CD8-positive, alpha-beta memory T cell (primary cell): ENCODE measurements around the gene ARMC8. TPM values are rescaled to one million over a fixed set of nuclear protein-coding genes. Genes with fewer than 3 reads are reported as not detected.
A peak's percentile ranks its signal among the peaks of the same experiment; 100 is the strongest.

Experiments used
- CTCF ChIA-PET: fragments of 350-600 bp; sonication (Branson Sonifier 250); formaldehyde crosslinking; loops from one replicate; lab custom pipeline; 2021; ENCODE audit warnings: antibody characterized with exemption; lab: Charles Lee
- POLR2A ChIA-PET: fragments of 350-600 bp; sonication (Branson Sonifier 250); formaldehyde crosslinking; loops from one replicate; lab custom pipeline; 2021; ENCODE audit warnings: antibody characterized with exemption; lab: Charles Lee
- DNase-seq, 5 donors: peaks; one replicate each; pipeline versions ENCODE4 v3.0.0 to v3.0.0-alpha.2; 2020 to 2022; ENCODE audit warnings: mixed read lengths in 1 of 5
- H3K27ac ChIP-seq: one replicate; pipeline ENCODE4 v1.7.0; 2013; ENCODE audit warnings: low read depth, mild to moderate bottlenecking, low read length, moderate library complexity
- H3K27me3 ChIP-seq: 2 replicates; pipeline ENCODE4 v1.7.0; 2013; ENCODE audit warnings: low read length, mild to moderate bottlenecking; ENCODE audit not compliant: insufficient read depth, poor library complexity, severe bottlenecking
- H3K36me3 ChIP-seq: 2 replicates; pipeline ENCODE4 v1.7.0; 2013; ENCODE audit warnings: mild to moderate bottlenecking, low read length, moderate library complexity; ENCODE audit not compliant: insufficient read depth
- H3K4me1 ChIP-seq: 2 replicates; pipeline ENCODE4 v1.7.0; 2013; ENCODE audit warnings: mild to moderate bottlenecking, low read length, moderate library complexity; ENCODE audit not compliant: insufficient read depth
- H3K4me3 ChIP-seq: 2 replicates; pipeline ENCODE4 v1.7.0; 2013; ENCODE audit warnings: mild to moderate bottlenecking, low read length
- H3K9me3 ChIP-seq: 2 replicates; pipeline ENCODE4 v1.7.0; 2013; ENCODE audit warnings: mild to moderate bottlenecking, low read length
- H3K27ac Mint-ChIP-seq, 8 donors: one replicate each; pipeline ENCODE4 v1.8.0; 2020 to 2021; ENCODE audit warnings: mixed read lengths in 8 of 8, mild to moderate bottlenecking in 6 of 8, inconsistent platforms in 3 of 8, moderate library complexity in 3 of 8
- H3K27me3 Mint-ChIP-seq, 2 donors: one replicate each; pipeline ENCODE4 v1.8.0; 2020 to 2021; ENCODE audit warnings: mixed read lengths in 2 of 2, mild to moderate bottlenecking in 1 of 2, moderate library complexity in 1 of 2
- H3K36me3 Mint-ChIP-seq, 3 donors: one replicate each; pipeline ENCODE4 v1.8.0; 2020 to 2021; ENCODE audit warnings: mixed read lengths in 3 of 3, inconsistent platforms in 1 of 3, mild to moderate bottlenecking in 1 of 3
- H3K4me1 Mint-ChIP-seq, 3 donors: one replicate each; pipeline ENCODE4 v1.8.0; 2020 to 2021; ENCODE audit warnings: mixed read lengths in 3 of 3, inconsistent platforms in 1 of 3, mild to moderate bottlenecking in 1 of 3
- H3K4me3 Mint-ChIP-seq, 7 donors: one replicate each; pipeline ENCODE4 v1.8.0; 2020 to 2021; ENCODE audit warnings: mixed read lengths in 7 of 7, mild to moderate bottlenecking in 6 of 7, moderate library complexity in 4 of 7, inconsistent platforms in 2 of 7
- H3K9me3 Mint-ChIP-seq, 5 donors: one replicate each; pipeline ENCODE4 v1.8.0; 2020 to 2022; ENCODE audit warnings: mixed read lengths in 5 of 5, mild to moderate bottlenecking in 3 of 5, moderate library complexity in 2 of 5, inconsistent platforms in 1 of 5
- polyA plus RNA-seq: library from polyadenylated mRNA; unstranded; fragments of 300-500 nt; fragmentation: Illumina TruSeq; gene quantifications from one replicate; pipeline ENCODE4 v1.2.3, GENCODE V29; 2021
- total RNA-seq, 2 experiments: library from RNA; stranded (reverse); gene quantifications; one replicate each; pipeline ENCODE4 v1.2.3, GENCODE V29; 2021

ARMC8 gene
- total and polyA plus RNA-seq, 3 experiments from 2014 or later, result 43.6 to 54.4 (median 47.7) TPM

DNA sequence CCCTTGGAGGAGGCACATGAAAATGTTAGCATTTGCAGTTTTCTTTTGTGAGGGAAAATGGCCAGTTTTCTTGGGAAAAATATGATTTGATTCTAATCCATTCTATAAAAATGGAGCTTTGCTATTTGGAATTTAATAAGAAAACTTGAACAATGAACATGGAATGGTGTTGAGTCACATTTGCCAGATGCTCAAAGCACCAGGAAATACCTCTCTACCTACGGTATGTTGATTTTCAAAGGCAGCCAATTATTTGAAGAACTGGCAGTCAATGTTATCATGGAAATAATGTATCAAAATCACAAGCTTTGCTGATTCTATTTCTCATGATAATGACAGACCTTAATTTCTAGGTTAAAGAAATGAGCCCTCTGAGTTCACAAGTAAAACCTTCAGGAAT, 127.7 kb downstream of the ARMC8 start:
- Mint-ChIP-seq H3K9me3 (peaks cover 9 to 28% (median 17%) of the 10 kb centered on the region in 5 donors), H3K4me3 (no peak overlapping the region), H3K27me3 (peaks cover 9 to 13% of the 10 kb centered on the region in 2 donors), H3K27ac (no peak overlapping the region), H3K4me1 (no peaks in the 10 kb centered on the region), H3K36me3 (peaks cover 0 to 20% (median 3%) of the 10 kb centered on the region in 3 donors)
- Histone ChIP-seq H3K27ac (no peak overlapping the region), H3K36me3 (no peaks in the 10 kb centered on the region), H3K9me3 (no peaks in the 10 kb centered on the region), H3K4me1 (no peaks in the 10 kb centered on the region), H3K4me3 (no peak overlapping the region), H3K27me3 (no peaks in the 10 kb centered on the region)
- no peak for DNase-seq
- CTCF ChIA-PET, result interaction anchor here (1.3 kb wide), 1 partner anchor 13 kb away, joined by 3 read pairs; no protein-coding TSS in a partner anchor
- POLR2A ChIA-PET, result no interaction called here

DNA sequence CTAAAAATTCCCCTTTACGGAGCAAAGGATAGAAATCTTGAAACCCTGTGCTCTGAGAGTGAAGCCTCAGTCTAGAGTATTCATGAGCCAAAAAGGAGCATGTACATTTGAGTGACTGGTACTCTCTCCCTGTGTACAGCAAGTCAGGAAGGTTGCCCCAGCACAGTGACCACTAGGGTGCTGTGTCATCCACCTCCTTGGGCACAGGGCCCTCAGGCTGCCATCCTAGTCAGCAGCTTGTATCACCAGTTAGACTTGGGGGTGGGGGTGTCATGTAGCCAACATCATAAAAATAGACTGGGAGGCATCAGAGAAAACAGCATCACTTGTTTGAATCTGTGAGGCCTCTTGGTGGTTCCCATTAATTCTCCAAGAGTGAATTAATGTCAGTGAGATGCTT, 130.6 kb downstream of the ARMC8 start:
- Mint-ChIP-seq H3K36me3 (peaks cover 0 to 1% (median 0%) of the 10 kb centered on the region in 3 donors), H3K27ac (no peak overlapping the region), H3K4me3 (no peak overlapping the region), H3K4me1 (peaks cover 0 to 3% (median 3%) of the 10 kb centered on the region in 3 donors), H3K27me3 (peaks cover 1 to 12% of the 10 kb centered on the region in 2 donors), H3K9me3 (peaks cover 0 to under 1% (median 0%) of the 10 kb centered on the region in 5 donors)
- no peaks in the 10 kb centered on the region for H3K36me3 ChIP-seq
- POLR2A ChIA-PET, result no interaction called here
- H3K4me3 ChIP-seq, result no peak overlapping the region
- DNase-seq, result no peak
- CTCF ChIA-PET, result interaction anchor here (1.1 kb wide), 1 partner anchor 11 kb away, joined by 3 read pairs; no protein-coding TSS in a partner anchor
- H3K4me1 ChIP-seq, result peaks cover 7% of the 10 kb centered on the region
- no peaks in the 10 kb centered on the region for H3K9me3 ChIP-seq
- no peak overlapping the region for H3K27ac ChIP-seq
- no peaks in the 10 kb centered on the region for H3K27me3 ChIP-seq

DNA sequence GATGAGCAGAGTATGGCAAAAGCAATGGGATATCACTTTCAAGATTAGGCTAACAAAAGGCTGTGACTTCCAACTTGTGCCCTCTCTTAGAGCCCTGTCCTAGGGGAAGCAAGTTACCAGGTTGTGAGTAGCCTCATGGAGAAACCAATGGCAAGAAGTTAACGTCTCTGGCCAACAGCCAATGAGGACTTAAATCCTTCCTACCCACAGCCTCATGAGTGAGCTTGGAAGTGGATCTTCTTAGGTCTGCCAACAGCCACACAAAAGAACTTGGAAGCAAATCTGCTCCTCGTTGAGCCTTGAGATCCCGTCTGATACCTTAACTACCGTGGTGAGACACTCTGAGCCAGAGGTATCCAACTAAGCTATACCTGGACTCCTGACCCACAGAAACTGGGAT, 136.9 kb downstream of the ARMC8 start:
- DNase-seq, result no peak
- Mint-ChIP-seq H3K36me3 (peaks cover 0 to 1% (median 0%) of the 10 kb centered on the region in 3 donors), H3K27ac (no peak overlapping the region), H3K4me3 (peak overlapping the region in 1 of 7 donors; percentile 22), H3K27me3 (peaks cover 3 to 12% of the 10 kb centered on the region in 2 donors), H3K4me1 (peaks cover 15 to 27% (median 21%) of the 10 kb centered on the region in 3 donors), H3K9me3 (no peaks in the 10 kb centered on the region)
- CTCF ChIA-PET, result interaction anchor here (1.1 kb wide), 1 partner anchor 15 kb away, joined by 3 read pairs; no protein-coding TSS in a partner anchor
- no peaks in the 10 kb centered on the region for H3K9me3 ChIP-seq
- H3K27ac ChIP-seq, result no peak overlapping the region
- POLR2A ChIA-PET, result no interaction called here
- H3K4me3 ChIP-seq, result no peak overlapping the region
- no peaks in the 10 kb centered on the region for H3K36me3 ChIP-seq
- H3K27me3 ChIP-seq, result no peaks in the 10 kb centered on the region
- H3K4me1 ChIP-seq, result peaks cover 23% of the 10 kb centered on the region

DNA sequence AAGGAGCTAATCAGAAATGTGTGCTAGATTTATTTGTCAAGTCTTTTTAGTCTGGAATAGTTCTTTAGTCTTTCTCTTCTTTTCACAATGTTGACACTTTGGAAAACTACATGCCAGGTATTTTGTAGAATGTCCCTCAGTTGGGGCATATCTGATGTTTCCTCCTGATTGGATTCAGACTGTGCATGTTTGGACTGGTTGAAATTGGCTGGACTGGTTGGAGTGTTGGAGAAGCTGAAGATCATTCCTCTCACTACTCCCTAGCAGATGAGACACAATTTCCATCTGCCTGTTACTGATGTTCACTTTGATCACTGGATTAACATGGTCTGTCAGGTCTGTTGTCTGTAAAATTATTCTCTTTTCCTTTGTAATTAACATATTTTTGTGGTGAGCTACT, 138.9 kb downstream of the ARMC8 start:
- H3K4me3 Mint-ChIP-seq, result no peak overlapping the region
- POLR2A ChIA-PET, result no interaction called here
- H3K36me3 ChIP-seq, result no peaks in the 10 kb centered on the region
- H3K4me1 Mint-ChIP-seq, result peaks cover 24 to 37% (median 32%) of the 10 kb centered on the region in 3 donors
- H3K9me3 ChIP-seq, result no peaks in the 10 kb centered on the region
- H3K27me3 Mint-ChIP-seq, result peaks cover 6% of the 10 kb centered on the region in 2 donors
- peaks cover 0 to 5% (median 0%) of the 10 kb centered on the region in 3 donors for H3K36me3 Mint-ChIP-seq
- H3K27ac Mint-ChIP-seq, result peak overlapping the region in 1 of 8 donors; percentile 36
- H3K9me3 Mint-ChIP-seq, result no peaks in the 10 kb centered on the region
- CTCF ChIA-PET, result no interaction called here
- H3K27me3 ChIP-seq, result no peaks in the 10 kb centered on the region
- DNase-seq, result no peak
- H3K4me3 ChIP-seq, result no peak overlapping the region
- no peak overlapping the region for H3K27ac ChIP-seq
- H3K4me1 ChIP-seq, result peaks cover 23% of the 10 kb centered on the region

DNA sequence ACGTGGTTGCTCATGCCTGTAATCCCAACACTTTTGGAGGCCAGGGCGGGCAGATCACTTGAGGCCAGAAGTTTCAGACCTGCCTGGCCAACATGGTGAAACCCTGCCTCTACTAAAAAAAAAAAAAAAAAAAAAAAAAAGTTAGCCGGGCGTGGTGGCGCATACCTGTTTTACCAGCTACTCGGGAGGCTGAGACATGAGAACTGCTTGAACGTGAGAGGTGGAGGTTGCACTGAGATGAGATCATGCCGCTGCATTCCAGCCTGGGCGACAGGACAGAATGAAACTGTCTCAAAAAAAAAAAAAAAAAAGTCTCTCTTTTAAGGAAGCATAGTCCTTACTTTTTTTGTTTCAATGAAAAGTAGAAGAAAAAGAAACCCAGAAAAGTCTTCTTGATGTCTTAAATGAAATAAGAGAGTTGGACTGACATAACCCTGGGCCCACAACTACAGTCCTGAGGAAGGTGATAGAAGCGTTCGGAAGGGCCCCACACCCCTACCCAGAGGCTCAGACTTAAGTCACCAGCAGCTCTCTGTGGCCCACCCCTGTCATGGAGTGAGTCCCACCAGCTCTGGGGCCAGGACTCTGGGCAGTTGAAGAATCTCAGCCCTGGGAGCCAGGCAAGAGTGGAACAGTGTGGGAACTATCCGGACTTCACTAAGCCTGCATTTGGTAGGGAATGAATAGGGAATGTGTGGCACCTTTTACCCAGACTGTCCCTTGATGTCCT, 139.9 kb downstream of the ARMC8 start:
- H3K9me3 Mint-ChIP-seq, result no peaks in the 10 kb centered on the region
- no peak overlapping the region for H3K27ac ChIP-seq
- ChIA-PET CTCF (interaction anchor here (1.3 kb wide), 1 partner anchor 90 kb away, joined by 3 read pairs; no protein-coding TSS in a partner anchor), POLR2A (no interaction called here)
- H3K4me1 Mint-ChIP-seq, result peaks cover 24 to 37% (median 32%) of the 10 kb centered on the region in 3 donors
- H3K36me3 ChIP-seq, result no peaks in the 10 kb centered on the region
- H3K4me3 ChIP-seq, result no peak overlapping the region
- peak overlapping the region in 1 of 7 donors; percentile 48 for H3K4me3 Mint-ChIP-seq
- H3K9me3 ChIP-seq, result no peaks in the 10 kb centered on the region
- H3K27me3 ChIP-seq, result no peaks in the 10 kb centered on the region
- H3K27ac Mint-ChIP-seq, result peak overlapping the region in 3 of 8 donors; percentile 63 to 85 (median 63)
- no peak for DNase-seq
- H3K4me1 ChIP-seq, result peaks cover 20% of the 10 kb centered on the region
- peaks cover 0 to 5% (median 0%) of the 10 kb centered on the region in 3 donors for H3K36me3 Mint-ChIP-seq
- peaks cover 0 to 6% of the 10 kb centered on the region in 2 donors for H3K27me3 Mint-ChIP-seq

DNA sequence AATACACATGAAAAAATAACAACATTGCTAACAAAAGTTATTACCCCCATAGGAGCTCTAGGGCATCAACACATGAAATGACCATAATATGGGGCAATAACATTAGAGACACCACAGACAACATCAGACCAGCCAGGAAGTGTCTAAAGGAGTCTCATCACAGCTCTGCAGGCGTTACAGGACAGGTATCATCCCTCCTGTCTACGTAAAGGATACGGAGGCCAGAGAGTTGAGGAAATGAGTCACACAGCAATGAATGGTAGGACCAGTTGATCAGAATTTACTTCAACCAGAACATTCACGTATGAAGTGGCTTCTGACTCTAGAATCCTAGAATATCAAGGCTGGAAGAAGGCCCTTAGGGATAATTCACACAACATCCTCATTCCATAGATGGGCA, 140.7 kb downstream of the ARMC8 start:
- no peak for DNase-seq
- no peak overlapping the region for H3K27ac ChIP-seq
- H3K27me3 ChIP-seq, result no peaks in the 10 kb centered on the region
- no peak overlapping the region for H3K4me3 ChIP-seq
- no peaks in the 10 kb centered on the region for H3K36me3 ChIP-seq
- H3K4me3 Mint-ChIP-seq, result peak overlapping the region in 2 of 7 donors; percentile 12 to 39
- no peaks in the 10 kb centered on the region for H3K9me3 ChIP-seq
- H3K27ac Mint-ChIP-seq, result peak overlapping the region in 4 of 8 donors; percentile 51 to 92 (median 74)
- peaks cover 0 to 5% (median 0%) of the 10 kb centered on the region in 3 donors for H3K36me3 Mint-ChIP-seq
- peaks cover 0 to 6% of the 10 kb centered on the region in 2 donors for H3K27me3 Mint-ChIP-seq
- ChIA-PET POLR2A (interaction anchor here (0.9 kb wide), 1 partner anchor 154 kb away, joined by 4 read pairs; no protein-coding TSS in a partner anchor), CTCF (interaction anchor here (0.7 to 1.8 kb wide), 9 partner anchors 9 to 153 kb away, joined by 3 to 6 read pairs (median 3); partner anchors contain the start of gene DBR1)
- peaks cover 26 to 40% (median 32%) of the 10 kb centered on the region in 3 donors for H3K4me1 Mint-ChIP-seq
- H3K4me1 ChIP-seq, result peaks cover 14% of the 10 kb centered on the region
- no peaks in the 10 kb centered on the region for H3K9me3 Mint-ChIP-seq

DNA sequence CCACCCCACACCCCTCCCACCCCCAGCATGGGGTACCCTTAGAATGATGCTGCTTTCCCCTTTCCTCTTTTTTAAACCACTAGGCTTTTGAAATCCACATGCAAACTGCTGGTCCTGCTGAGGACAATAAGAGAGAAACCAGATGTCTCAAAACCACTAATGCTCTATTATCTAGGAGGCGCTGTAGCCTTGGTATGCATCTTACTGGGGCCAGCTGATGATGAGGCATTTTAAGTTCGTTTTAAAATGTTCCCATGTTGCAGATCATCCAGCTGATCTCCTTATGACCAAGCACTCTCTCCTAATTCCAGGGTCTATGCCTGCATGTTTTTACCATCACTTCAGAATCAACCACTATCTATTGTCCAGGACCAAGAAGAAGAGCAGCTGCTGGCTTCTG, 141.2 kb downstream of the ARMC8 start:
- Histone ChIP-seq H3K9me3 (no peaks in the 10 kb centered on the region), H3K27me3 (no peaks in the 10 kb centered on the region), H3K27ac (no peak overlapping the region), H3K4me3 (no peak overlapping the region), H3K4me1 (peaks cover 10% of the 10 kb centered on the region), H3K36me3 (no peaks in the 10 kb centered on the region)
- Mint-ChIP-seq H3K36me3 (peaks cover 0 to 5% (median 0%) of the 10 kb centered on the region in 3 donors), H3K27ac (peak overlapping the region in 7 of 8 donors; percentile 59 to 99 (median 85)), H3K4me1 (peaks cover 26 to 40% (median 32%) of the 10 kb centered on the region in 3 donors), H3K4me3 (peak overlapping the region; percentile 95 to 98 (median 98)), H3K27me3 (peaks cover 0 to 6% of the 10 kb centered on the region in 2 donors), H3K9me3 (no peaks in the 10 kb centered on the region)
- ChIA-PET POLR2A (interaction anchor here (0.6 to 0.9 kb wide), 2 partner anchors 96 to 154 kb away, joined by 4 to 6 read pairs; no protein-coding TSS in a partner anchor), CTCF (interaction anchor here (0.7 to 1.8 kb wide), 16 partner anchors 8 to 154 kb away, joined by 3 to 6 read pairs (median 4); partner anchors contain the start of gene DBR1)
- DNase-seq, result no peak
